NCI-H2081 treated with DMSO at 0.1 percent for 48 hours (cell line): ENCODE results near the gene MPHOSPH6.
"Not testable (repeated sequence)": the region's sequence is repeated elsewhere in the genome, so short reads cannot be mapped to it uniquely, and the experiment has no call there.

ENCODE experiments used
- DNase-seq: peaks from one replicate; lab custom pipeline; 2025; lab: John Stamatoyannopoulos, UW

Gene MPHOSPH6

DNA sequence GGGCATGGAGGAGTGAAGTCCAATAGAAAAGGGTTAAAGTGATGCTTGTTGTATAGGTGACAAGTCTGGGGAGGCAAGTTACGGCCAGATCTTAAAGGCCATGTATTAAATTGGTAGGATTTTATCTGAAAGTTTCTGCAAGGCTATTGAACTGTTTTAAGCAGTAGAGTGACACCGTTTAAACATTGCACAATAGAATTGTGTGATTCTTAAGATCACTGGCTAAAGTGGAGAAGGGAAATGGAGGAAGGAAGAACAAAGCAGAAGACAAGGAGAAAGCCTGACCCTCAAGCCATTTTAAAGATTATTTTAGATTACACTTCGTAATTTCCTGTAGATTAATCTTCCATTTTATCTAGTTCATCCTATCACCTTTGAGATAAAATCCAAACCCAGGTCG is 5.6 kb upstream of the MPHOSPH6 start:
- DNase-seq, result no peak

GRCh38 chr16:82167670-82168069 is 2.4 kb downstream of the MPHOSPH6 start:
- no peak for DNase-seq

DNA sequence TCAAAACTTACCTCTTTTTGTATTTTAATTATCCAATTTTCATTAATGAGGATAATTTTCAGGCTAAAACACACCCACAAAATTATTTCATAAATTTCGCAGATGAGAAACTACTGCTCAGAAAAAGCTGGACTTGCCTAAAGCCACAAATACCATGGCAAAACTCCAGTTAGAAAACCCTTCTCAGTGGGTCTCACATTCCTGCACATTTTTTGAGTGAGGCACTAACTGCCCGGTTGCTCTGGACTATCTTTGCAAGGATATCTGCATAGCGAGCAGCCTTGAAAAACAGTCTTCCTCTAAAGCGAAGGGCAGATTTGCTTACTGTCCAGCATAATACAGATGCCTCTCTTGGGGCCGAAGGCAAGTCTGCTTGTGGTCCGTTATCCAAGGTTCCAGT is 9.8 kb downstream of the MPHOSPH6 start:
- no peak for DNase-seq

GRCh38 chr16:82157836-82158235 is 12.2 kb downstream of the MPHOSPH6 start:
- DNase-seq, result no peak

DNA sequence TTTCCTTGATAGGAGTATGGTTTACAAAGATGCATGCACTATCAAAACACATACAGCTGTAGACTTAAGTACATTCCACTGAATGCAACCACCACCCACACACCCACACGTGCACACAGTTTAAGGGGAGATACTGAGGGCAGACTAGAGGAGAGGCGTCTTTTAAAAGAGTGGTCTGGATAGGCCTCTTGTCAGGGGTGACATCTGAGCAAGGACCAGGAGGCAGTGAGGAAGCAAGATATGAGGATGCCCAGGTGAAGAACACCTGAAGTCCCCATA is 12.6 kb downstream of the MPHOSPH6 start:
- DNase-seq, result no peak

GRCh38 chr16:82156761-82157533 is 13.1 kb downstream of the MPHOSPH6 start:
- no peak for DNase-seq

GRCh38 chr16:82152641-82153112 is 17.3 kb downstream of the MPHOSPH6 start:
- no peak for DNase-seq

- DNase-seq, result no peak
These were observed 17.8 kb downstream of the MPHOSPH6 start for GRCh38 chr16:82152196-82152595.

DNA sequence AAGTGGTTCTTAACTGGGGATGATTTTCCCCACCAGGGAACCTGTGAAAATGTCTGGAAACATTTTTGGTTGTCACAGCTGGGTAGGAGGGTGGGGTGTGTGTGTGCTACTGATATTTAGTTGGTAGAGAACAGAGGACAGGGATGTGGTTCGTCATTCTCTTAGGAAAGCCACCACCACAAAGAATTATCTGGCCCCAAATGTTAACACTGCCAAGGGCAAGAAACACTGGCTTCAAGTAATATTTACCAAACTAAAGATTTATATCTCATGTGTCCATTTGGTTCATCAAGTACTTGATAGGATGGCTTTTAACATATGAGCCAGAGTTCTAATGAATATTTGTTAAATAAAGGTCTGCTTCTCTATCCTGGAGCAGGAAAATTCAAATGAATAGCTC is 19.5 kb downstream of the MPHOSPH6 start:
- no peak for DNase-seq

DNA sequence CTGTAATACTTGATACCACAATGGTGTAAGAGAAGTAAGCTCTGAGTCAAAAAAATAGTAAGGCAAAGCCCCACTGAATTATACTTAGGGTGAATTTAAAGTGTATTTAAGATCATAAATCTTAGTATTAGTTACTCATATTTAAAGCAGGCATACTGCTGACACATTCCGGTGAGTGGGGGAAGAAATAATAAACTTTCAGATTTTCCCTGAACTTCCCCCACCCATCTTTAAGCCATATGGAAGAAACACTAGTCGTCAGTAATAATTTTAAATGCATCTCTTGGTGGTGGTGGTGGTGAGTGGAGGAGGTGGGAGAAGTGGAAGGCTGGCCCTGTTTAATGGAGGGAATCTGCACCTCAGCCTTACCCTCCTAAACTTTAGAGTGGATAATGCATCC is 20.5 kb downstream of the MPHOSPH6 start:
- DNase-seq, result no peak

DNA sequence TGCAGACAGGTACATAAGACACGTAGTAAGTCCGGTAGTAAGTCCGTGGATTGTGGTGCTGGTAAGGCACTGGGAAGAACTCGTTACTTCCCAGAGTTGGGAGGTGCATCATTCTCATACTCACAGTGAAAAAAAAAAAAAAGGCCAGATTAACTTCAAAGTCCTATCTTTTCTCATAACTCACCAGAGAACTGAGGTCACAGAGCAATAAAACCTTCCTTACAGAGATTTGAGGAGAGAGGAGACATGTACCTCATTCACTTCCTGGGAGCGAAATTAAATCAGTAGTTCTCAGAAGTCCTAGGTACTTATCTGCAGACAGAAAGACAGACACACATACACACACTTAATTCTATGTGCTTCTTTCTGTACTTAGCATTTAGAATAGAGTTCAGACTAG is 22.5 kb downstream of the MPHOSPH6 start:
- DNase-seq, result no peak

DNA sequence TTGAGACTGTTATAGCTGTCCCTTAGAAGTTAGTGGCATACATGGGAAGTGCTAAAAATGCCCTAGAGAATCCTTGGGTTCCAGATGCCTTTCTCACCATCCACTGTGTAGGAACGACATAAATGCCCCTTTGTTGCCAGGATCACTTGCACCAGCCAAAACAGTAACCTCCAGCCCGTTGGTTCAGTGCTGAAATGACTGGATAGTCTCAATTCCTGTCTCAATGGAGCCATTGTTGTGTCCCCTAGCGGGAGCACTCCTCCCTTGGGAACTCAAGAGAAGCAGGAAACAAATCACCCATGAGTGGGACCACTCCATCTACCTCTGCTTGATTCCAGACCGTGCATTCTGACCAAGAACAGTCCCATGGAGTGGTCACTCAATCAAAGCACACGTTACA is 23.1 kb downstream of the MPHOSPH6 start:
- DNase-seq, result no peak

- DNase-seq, result no peak
These were observed 23.5 kb downstream of the MPHOSPH6 start for GRCh38 chr16:82146556-82146955.

DNA sequence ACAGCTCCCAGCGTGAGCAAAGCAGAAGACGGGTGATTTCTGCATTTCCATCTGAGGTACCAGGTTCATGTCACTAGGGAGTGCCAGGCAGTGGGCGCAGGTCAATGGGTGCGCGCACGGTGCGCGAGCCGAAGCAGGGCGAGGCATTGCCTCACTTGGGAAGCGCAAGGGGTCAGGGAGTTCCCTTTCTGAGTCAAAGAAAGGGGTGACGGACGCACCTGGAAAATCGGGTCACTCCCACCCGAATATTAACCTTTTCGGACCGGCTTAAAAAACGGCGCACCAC is 30.8 kb downstream of the MPHOSPH6 start:
- DNase-seq, result not testable (repeated sequence)

DNA sequence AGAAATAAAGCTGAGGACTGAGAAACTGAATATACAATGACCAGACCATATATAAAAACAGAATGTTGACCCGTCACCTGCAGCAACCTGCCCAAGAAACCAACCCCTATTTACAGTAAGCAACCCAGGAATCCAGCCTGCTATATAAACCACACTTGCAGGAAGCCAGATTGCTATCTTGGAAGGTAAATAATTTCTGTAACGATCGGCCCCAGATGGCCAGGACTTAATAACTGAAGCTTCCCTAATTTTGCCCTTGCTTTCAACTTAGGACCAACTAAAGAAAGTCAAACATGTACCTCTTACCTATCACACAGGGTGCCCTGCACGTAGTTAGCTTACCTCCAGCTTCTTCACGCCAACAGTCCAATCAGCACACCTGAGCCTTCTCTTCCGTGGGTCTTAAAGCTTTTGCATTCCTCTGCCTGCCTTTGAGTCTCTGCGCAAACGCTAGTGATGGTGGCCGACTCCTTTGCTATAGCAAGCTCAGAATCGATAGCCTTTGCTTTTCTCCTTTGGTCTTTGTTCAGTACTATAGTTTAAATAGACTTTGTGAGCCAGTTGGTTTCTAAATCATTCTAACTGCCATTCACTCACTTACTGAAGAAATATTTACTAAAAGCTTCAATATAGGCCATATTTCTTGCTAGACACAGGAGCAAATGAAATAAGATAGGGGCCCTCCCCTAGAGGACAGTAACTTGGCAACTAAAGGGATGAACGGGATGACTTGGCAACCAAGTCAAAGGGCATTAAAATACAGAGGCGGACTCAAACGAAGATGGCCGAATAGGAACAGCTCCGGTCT is 31.3 kb downstream of the MPHOSPH6 start:
- no peak for DNase-seq

DNA sequence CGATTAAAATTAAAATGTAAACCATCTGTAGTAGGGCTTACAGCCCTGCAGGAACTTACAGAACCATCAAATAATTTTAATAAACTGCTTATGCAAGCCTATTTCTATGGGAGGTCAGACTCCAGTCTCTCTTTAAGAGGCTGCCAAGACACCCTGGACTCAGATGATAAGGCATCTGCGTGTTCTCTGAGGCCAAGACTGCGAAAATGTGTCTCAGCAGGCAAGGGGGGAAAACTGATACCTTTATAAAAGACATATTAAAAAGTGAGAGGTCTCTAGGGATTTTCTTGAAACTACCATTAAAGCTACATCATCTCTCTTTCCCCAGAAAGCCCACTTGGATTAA is 32.2 kb downstream of the MPHOSPH6 start:
- no peak for DNase-seq

DNA sequence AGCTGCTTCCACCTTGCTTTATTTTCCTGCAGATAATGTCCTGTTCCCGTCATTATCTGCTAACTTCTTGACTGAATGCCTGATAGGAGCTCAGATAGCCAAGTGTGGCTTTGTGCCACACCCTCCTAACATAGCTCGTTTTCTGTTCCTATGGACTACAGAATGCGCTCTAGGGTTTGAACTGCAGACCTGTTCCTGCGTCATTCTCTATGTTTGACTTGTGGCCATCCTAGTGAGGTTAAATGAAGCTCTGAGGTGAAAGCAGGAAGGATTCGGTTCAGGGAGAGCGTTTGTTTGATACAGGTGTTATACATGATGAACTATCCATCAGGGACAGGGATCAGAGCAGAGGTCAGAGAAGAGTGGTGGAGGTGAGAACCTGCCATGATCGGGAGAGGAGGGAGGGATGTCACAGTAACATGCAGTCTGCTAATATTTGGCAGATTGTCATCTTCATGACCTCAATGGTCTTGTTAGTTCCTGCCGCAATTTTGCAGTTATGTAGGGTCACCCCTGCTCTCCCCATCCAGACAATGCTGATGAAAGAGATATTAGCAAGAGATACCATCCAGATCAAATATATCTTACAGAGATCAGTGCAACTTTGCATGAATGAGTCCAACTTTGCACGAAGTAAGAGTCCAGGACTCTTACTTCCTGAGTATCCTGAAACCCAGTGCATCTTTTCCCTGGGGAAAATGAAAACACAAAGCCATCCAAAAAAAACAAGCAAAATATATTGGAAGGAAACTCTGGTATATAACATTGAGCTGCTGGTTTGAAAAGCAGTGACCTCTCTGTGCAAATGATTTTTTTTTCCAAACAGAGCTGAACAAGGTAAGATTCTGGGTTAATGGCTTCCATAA is 32.8 kb downstream of the MPHOSPH6 start:
- no peak for DNase-seq

- DNase-seq, result no peak
These were observed 34.2 kb downstream of the MPHOSPH6 start for GRCh38 chr16:82135844-82136243.

DNA sequence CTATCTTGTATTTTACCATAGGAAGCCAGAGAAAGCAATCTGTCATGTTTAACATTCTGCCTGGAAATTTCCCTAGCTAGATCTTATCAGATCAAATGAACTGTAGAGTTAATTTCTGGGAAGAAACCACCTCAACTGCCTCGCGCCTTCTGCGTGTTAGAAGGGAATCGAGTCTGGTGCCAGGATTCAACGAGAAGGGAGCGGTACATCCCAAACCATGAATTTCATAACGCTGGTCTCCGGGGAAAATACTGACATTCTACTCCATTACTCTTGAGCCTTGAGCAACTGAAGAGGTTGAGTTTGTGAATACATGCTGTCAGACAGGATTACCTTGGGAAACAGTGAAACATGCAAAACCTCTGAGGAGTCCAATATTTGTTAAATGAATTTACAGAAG is 35.2 kb downstream of the MPHOSPH6 start:
- DNase-seq, result no peak

- DNase-seq, result no peak
These were observed 36.2 kb downstream of the MPHOSPH6 start for GRCh38 chr16:82133798-82134197.

- no peak for DNase-seq
These were observed 40.1 kb downstream of the MPHOSPH6 start for GRCh38 chr16:82129881-82130280.

DNA sequence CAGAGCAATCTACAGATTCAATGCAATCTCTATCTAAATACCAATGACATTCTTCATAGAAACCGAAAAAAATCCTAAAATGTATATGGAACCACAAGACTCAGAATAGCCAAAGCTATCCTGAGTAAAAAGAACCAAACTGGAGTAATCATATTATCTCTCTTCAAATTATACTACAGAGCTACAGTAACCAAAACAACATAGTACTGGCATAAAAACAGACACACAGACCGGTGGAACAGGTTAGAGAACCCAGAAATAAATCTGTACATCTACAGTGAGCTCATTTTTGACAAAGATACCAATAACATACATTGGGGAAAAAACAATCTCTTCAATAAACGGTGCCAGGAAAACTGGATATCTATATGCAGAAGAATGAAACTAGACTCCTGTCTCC is 45.4 kb downstream of the MPHOSPH6 start:
- DNase-seq, result no peak

- DNase-seq, result no peak
These were observed 50.6 kb downstream of the MPHOSPH6 start for GRCh38 chr16:82119405-82119804.
